KOPT-K1 (cell line): ENCODE results near the gene IFITM10.

Experiments used
- H3K27ac ChIP-seq: fragments of 200-600 bp; sonication (generic); 2 replicates; pipeline ENCODE4 v1.5.1; 2016; ENCODE audit warnings: antibody characterized with exemption, mild to moderate bottlenecking, low read depth, low read length; ENCODE audit not compliant: poor library complexity, severe bottlenecking
- H3K36me3 ChIP-seq: fragments of 200-600 bp; sonication (generic); 2 replicates; pipeline ENCODE4 v1.5.1; 2017; ENCODE audit warnings: antibody characterized with exemption, mild to moderate bottlenecking, low read length, moderate library complexity; ENCODE audit not compliant: insufficient read depth
- H3K9me3 ChIP-seq: fragments of 200-600 bp; sonication (generic); 2 replicates; pipeline ENCODE4 v1.5.1; 2017; ENCODE audit warnings: antibody characterized with exemption, low read length, mild to moderate bottlenecking; ENCODE audit not compliant: insufficient read depth, poor library complexity, severe bottlenecking

Gene IFITM10

DNA sequence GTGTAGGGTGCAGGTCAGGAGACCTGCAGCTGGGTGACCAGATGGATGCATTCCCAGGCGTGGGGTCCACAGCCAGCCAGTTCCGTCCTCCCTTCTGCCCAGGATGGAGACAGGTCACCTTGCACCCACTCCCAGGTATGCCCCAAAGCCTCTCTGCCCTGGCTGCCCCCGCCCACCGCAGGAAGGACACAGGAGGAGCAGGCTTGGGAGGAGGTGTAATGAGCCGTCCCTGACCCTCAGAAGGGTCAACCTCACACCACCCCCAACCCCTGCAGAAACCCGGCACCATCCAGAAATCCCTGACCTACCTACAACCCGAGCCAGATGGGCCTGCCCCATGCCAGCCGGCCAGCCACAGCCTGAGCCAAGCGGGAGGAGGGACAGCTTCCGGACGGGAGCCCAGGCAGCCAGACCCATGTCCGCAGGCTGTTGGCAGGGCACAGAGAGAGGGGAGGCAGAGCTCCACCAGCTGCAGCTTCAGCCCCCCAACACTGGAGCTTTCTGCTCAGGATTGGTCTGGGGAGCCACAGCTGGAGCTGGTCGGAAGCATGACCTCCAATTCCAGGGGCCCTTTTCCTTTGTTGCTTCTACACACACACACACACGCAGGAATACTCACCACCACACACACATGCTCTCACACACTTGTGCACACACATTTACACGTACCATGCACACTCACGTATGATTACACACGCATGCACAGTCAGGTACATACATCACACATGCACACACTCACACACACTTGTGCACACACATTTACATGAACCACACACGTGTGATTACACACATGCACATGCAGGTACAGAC lies 5.3 kb downstream of the IFITM10 start:
- no peak overlapping the region for H3K27ac ChIP-seq
- no peaks in the 10 kb centered on the region for H3K9me3 ChIP-seq
- no peaks in the 10 kb centered on the region for H3K36me3 ChIP-seq

DNA sequence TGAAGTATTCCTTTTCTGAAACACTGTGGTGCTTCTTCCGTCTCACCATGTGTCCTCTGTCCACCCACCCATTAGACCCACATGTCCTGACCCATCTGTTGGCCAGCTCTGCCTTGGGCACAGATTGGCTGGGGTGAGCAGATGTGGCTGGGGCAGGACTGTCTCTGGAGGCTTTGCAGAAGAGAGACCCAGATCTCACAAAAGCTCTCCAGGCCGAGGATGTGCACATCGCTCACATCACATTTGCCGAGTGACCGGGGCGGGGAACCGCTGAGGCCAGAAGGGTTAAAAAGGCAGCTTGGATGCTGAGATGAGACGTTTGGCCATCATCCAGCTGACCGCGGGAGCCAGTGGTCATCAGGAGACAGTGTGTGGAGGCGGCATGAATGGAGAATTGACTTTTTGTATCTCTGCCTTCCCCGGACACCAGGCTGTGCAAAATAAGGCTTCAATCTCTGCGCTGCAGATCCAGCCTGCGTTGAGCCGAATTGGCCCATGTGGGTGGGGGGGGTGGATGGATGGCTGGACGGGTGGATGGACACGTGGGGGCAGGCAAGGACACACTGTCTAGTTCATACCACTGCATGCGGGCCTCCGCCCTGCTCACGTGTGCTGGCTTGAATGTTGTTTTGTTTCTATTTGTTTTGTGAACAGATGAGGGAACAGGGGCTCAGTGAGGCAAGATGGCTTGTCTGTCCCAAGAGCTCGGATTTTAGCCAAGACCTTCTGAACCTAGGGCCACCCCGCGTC lies 6.1 kb downstream of the IFITM10 start:
- Histone ChIP-seq H3K36me3 (no peaks in the 10 kb centered on the region), H3K27ac (no peak overlapping the region), H3K9me3 (no peaks in the 10 kb centered on the region)

- no peak overlapping the region for H3K27ac ChIP-seq
- H3K9me3 ChIP-seq: no peaks in the 10 kb centered on the region
- no peaks in the 10 kb centered on the region for H3K36me3 ChIP-seq
Measured at GRCh38 chr11:1743585-1744136, 6.7 kb downstream of the IFITM10 start.

DNA sequence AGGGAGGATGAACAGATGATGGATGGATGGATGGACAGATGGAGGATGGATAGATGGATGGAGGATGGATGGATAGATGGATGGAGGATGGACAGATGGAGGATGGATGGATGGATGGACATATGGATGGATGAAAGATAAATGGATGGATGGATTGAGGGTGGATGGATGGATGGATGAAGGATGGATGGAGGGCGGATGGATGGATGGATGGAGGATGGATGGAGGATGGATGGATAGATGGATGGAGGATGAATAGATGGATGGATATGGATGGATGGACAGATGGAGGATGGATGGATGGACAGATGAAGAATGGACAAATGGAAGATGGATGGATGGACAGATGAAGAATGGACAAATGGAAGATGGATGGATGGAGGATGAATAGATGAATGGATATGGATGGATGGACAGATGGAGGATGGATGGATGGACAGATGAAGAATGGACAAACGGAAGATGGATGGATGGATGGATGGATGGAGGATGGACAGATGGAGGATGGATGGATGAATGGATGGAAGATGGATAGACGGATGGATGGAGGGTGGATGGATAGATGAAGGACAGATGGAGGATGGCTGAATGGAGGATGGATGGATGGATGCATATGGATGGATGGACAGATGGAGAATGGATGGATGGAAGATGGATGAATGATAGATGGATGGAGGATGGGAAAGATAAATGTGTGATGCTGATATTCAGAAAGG lies 7.4 kb downstream of the IFITM10 start:
- H3K36me3 ChIP-seq: no peaks in the 10 kb centered on the region
- H3K27ac ChIP-seq: no peak overlapping the region
- no peaks in the 10 kb centered on the region for H3K9me3 ChIP-seq

DNA sequence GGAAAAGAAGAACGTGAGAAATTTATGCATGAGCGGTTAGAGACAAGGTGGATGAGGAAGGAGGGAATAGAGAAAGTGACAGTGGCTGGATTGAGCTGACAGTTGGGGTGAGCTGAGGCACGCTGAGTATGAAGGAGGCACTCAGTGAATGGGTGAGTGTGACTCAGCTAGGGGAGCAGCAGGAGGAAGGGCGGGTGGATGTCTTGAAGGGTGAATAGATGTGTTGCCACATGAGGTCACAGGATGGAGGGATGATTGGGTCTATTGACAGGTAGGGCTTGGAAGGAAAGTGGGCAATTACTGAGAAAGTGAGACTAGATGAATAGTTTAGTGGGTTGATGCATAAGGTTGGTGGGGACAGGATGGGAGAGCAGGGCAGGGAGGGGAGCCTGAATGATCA lies 8.0 kb downstream of the IFITM10 start:
- Histone ChIP-seq H3K27ac (no peak overlapping the region), H3K9me3 (peaks cover 6% of the 10 kb centered on the region), H3K36me3 (no peaks in the 10 kb centered on the region)

DNA sequence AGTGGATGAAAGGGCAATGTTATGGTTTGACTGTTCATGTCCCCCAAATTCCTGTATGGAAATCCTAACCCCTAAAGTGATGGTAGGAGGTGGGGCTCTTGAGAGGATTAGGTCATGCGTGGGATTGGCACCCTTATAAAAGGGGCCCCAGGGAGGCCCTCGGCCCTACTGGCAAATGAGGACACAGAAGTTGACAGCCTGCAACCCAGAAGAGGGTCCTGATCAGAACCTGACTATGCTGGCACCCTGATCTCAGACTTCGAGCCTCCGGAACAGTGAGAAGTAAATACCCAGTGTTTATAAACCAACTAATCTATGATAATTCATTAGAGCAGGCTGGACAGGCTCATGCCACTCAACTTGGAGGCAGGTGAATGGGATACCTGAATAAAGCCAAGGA lies 8.7 kb downstream of the IFITM10 start:
- Histone ChIP-seq H3K36me3 (no peaks in the 10 kb centered on the region), H3K9me3 (peaks cover 13% of the 10 kb centered on the region), H3K27ac (no peak overlapping the region)

- Histone ChIP-seq H3K9me3 (peaks cover 21% of the 10 kb centered on the region), H3K36me3 (no peaks in the 10 kb centered on the region), H3K27ac (no peak overlapping the region)
Measured at GRCh38 chr11:1740786-1741530, 9.4 kb downstream of the IFITM10 start.

DNA sequence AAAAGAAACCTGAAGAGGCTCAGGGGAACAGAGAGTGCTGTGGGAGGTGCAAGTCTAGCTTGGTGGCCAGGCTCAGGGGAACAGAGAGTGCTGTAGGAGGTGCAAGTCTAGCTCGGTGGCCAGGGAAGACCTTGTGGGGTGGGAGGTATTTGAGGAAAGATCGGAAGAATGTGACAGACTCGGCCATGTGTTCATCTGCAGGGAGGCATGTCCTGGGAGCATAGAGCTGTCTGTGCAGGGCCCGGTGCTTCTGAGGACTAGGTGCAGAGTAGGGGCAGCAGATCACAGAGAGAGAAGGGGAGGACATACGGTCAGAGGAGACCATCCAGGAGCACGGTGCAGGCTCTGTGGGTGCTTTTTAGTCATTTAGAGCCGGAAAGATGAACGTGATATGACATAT lies 10.8 kb downstream of the IFITM10 start:
- Histone ChIP-seq H3K9me3 (peaks cover 24% of the 10 kb centered on the region), H3K36me3 (no peaks in the 10 kb centered on the region), H3K27ac (no peak overlapping the region)

GRCh38 chr11:1738380-1738779 lies 12.0 kb downstream of the IFITM10 start:
- H3K9me3 ChIP-seq: peaks cover 24% of the 10 kb centered on the region

DNA sequence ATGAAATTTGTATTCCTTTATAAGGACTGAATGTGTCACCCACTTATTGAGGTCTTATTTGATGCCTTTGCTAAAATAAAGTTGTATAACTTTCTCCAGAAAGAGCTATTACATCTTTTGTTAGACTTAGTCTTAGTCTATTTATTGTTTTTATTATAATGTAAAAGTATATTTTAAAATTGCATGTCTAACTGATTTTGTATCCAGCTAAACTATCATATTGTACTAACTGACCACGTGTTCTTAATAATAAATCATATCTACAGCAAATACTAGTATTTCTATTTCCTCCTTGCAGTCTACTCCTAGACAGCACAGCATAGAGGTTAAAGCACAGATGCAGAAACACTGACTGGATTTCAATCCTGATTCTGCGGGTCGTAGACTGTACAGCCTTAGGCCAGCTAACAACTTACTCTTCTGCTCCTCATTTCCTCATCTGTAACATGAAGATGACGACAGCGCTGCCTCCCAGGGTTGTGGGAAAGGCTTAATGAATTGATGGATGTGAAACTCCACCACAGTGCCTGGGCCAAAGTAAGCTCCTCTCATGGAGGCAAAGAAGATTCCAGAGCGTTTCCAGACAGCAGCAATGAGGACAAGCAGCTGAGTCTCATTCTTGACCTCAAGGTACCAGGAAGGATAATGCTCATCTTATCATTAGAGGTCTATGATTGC lies 13.2 kb downstream of the IFITM10 start:
- Histone ChIP-seq H3K36me3 (no peaks in the 10 kb centered on the region), H3K27ac (no peak overlapping the region), H3K9me3 (peaks cover 24% of the 10 kb centered on the region)

More at GRCh38 chr11:1738380-1738779, 12.0 kb downstream of the IFITM10 start:
- H3K27ac ChIP-seq: no peak overlapping the region
- no peaks in the 10 kb centered on the region for H3K36me3 ChIP-seq

- no peaks in the 10 kb centered on the region for H3K36me3 ChIP-seq
- no peak overlapping the region for H3K27ac ChIP-seq
Measured at GRCh38 chr11:1736447-1736992, 13.9 kb downstream of the IFITM10 start.

GRCh38 chr11:1735271-1735670 lies 15.1 kb downstream of the IFITM10 start:
- peaks cover 24% of the 10 kb centered on the region for H3K9me3 ChIP-seq
- H3K27ac ChIP-seq: no peak overlapping the region
- H3K36me3 ChIP-seq: no peaks in the 10 kb centered on the region

More at GRCh38 chr11:1736447-1736992, 13.9 kb downstream of the IFITM10 start:
- peaks cover 24% of the 10 kb centered on the region for H3K9me3 ChIP-seq

GRCh38 chr11:1734641-1735081 lies 15.7 kb downstream of the IFITM10 start:
- Histone ChIP-seq H3K36me3 (no peaks in the 10 kb centered on the region), H3K9me3 (peaks cover 24% of the 10 kb centered on the region), H3K27ac (no peak overlapping the region)
